Stimulated activated CD4-positive, alpha-beta T cell treated with anti-CD3 and anti-CD28 coated beads, Interleukin-4, amount 100 ng/mL, for 4 hours (primary cell): ENCODE data around the gene DELE1.
"Not testable (repeated sequence)": the region's sequence is repeated elsewhere in the genome, so short reads cannot be mapped to it uniquely, and the experiment has no call there.

Experiments
- DNase-seq, 2 experiments: peaks; one replicate each; pipeline ENCODE4 v3.0.0-alpha.2; 2020

The DELE1 gene

DNA sequence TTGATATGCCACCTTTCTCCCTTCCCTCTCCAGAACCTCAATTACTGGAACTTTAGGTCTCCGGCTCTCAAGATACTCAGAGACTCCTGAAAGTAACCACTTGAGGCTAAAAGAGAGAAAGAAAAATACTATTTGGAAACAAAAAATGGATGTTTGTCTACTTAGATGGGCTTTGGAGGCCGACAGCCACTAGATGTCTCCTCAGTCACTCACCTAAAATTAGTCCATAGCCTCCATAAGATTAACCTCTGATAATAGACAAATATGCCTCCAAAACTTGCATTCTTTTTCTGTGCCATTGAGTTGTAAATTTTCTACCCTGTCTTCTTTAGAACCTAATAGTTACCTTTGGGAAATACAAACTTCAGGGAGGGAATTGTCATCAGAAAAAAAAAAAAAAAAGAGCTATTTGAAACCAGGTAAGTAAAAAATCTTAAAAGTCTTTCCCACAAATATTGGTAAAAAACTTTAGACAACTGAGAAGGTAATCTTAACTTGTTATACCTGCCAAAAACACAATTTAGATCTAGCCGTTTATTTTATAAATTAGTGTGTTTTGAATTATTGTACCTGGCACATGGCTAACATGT lies 34.3 kb upstream of the DELE1 start:
- no peak for DNase-seq

DNA sequence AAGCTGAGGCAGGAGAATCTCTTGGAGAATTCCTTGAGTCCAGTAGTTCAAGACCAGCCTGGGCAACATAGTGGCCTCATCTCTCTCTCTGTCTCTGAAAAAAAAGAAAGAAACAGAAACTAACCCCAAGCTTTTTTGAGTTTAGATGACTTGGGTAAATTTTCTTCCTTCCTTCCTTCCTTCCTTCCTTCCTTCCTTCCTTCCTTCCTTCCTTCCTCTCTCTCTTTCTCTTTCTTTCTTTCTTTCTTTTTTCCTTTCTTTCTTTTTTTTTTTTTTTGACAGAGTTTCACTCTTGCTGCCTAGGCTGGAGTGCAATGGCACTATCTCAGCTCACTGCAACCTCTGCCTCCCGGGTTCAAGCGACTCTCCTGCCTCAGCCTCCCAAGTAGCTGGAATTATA lies 33.2 kb upstream of the DELE1 start:
- DNase-seq: not testable (repeated sequence)

DNA sequence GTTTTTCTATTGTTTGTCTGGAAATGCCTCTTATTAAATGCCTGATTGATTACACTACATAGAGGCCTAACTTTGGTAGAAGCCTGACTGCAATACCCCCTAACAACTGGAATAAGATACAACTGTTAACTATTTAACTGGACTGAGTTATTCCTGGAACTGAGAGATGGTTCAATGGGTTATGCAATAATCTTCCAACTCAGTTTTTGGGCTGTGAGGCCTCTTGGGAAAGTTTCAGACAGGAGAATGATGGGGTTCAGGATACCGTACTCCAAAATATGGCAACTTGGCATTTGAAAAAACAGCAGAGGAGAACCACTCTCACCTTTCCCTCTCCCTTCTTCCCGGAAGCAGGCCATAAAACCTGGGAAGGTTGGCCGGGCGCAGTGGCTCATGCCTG lies 26.2 kb upstream of the DELE1 start:
- DNase-seq: no peak

DNA sequence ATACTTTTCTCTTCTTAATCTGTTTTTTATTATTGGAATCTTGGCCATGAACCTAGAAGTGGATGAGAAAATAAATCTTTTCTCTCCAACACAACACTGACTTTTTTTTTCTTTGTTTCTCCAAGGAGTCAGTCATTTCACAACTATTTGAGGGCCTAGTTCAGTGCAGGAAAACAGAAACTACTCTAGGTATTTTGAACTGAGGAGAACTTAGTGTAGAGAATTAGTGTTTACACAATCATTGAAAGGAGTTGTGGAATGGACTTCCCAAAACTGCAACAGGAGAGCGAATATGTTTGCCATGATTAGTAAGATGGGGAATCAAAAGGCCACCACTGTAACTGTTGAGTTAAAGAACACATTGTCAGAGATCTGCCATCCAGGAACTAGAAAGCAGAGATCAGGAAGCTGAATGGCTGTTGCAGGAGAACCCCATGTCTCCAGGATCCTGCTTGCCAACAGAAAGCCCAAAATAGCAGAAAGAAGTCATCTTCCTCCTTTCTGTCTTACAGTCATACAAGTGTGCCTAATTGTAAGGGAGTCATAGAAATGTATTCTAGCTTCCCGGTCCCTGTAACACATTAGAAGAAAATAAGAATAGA lies 25.1 kb upstream of the DELE1 start:
- DNase-seq: no peak

DNA sequence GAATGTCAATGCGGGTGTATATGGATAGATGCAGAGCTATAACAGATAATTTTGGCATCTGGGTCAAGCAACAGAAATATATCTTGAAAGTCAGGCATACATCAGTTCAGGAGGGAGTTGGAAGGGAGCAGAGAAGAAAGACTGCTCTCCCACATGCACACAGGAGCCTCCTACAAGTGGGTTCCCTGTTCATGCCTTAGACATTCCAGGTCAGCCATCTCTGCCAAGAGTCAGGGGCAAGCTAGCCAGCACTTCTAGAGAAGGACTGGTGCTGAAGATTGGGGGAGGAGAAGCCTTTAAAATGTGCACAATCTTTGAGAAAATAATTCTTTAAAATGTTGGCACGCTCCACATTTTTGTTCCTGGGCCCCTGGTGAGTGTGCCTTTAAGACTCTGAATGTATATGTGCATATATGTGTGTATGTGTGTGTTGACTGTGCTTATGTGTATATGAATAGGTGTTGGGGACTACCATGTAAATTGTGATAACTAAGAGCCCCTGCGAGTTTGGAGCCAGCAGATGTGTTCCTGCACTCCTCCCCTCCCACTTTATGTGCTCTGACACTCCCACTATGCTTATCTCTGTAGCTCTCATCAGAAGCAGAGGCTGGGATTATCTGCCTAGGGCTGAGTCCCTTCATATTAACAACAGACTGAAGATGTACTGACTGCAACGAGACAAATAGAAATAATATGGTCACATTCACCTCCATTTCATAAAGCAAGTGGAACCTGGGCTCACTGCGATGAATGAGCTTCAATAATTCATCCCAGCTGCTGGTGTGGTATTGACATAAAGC lies 21.5 kb upstream of the DELE1 start:
- no peak for DNase-seq

DNA sequence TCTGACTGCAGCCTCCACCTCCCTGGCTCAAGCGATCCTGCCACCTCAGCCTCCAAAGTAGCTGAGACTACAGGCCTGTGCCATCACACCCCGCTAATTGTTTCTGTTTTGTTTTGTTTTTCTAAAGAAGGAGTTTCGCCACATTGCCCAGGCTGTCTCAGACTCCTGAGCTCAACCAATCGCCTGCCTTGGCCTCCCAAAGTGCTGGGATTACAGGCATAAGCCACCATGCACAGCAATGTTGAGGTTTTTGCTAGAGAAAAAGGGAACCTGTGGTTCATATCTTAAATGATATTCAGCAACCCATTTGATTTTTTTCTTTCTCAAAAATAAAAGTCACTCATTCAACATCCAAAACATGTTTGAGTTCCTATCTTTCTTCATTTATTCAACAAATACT lies 20.4 kb upstream of the DELE1 start:
- DNase-seq: no peak

DNA sequence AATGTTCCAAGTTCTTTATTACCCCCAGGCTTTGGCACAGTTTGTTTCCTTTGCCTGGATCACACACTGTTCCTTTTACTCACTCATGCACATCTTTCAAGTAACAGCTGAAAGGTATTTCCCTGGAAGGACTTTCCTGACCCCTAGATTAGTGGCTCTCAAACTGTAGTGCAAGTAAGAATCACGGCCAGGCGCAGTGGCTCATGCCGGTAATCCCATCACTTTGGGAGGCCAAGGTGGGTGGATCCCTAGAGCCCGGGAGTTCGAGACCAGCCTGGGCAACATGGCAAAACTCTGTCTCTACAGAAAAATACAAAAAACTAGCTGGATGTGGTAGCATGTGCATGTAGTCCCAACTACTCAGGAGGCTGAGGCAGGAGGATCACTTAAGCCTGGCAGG lies 19.1 kb upstream of the DELE1 start:
- no peak for DNase-seq

DNA sequence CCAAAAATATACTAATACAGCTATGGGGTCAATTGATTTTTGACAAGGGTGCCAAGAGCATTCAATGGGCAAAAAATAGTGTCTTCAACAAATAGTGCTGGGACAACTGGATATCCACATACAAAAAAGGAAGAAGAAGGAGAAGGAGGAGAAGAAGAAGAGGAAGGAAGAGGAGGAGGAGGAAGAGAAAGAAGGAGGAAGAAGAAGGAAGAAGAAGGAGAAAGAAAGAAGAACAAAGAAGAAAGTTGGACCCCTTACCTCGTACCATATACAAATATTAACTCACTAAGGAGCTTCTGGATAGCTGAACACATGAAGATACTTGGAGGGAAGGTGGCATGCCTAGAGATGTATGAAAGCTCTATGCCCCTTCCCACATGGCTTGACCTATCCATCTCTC lies 17.2 kb upstream of the DELE1 start:
- DNase-seq: no peak

DNA sequence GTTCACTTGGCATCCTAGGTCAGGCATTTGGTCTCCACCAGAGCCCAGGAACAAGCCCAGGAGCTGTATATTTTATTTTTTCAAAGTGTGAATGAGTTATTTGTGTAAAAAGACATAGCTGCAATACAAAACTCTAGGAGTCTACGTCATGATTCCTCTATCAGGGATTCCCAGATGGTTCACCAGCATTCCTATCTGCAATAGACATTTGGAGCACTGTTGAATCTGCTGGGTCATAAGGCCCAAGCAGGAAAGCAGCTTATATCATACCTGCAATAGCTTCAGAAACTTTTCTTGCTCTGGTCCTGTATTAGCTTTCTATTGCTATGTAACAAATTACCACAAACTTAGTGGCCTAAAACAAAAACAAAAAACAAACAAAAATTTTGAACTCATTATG lies 16.7 kb upstream of the DELE1 start:
- DNase-seq: no peak

DNA sequence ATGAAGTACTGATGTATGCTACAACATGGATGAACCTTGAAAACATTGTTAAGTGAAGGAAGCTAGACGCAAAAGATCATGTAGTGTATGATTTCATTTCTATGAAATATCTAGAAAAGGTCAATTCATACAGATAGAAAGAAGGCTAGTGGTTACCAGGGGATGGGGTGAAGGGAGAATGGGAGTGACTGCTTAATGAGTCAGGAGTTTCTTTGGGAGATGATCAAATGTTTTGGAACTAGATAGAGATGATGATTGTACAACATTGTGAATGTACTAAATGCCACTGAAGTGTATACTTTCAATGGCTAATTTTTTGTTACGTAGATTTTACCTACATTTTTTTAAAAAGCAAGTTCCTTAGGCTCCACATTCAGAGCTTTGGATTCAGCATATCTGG lies 14.9 kb upstream of the DELE1 start:
- DNase-seq: no peak

DNA sequence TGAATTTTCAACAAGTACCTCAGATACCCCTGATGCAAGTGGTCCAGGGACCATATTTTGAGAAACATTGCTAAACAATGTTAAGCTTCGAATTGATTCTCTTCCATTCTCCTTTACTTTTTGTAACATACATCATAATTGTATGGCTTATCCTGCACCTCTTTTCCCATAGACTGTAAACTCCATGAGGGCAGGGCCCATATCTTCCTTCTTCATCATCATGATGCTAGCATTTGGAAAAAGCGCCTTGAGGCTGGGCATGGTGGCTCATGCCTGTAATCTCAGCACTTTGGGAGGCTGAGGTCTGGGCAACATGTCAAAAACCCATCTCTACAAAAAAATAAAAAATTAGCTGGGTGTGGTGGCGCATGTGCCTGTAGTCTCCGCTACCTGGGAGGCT lies 14.5 kb upstream of the DELE1 start:
- no peak for DNase-seq

DNA sequence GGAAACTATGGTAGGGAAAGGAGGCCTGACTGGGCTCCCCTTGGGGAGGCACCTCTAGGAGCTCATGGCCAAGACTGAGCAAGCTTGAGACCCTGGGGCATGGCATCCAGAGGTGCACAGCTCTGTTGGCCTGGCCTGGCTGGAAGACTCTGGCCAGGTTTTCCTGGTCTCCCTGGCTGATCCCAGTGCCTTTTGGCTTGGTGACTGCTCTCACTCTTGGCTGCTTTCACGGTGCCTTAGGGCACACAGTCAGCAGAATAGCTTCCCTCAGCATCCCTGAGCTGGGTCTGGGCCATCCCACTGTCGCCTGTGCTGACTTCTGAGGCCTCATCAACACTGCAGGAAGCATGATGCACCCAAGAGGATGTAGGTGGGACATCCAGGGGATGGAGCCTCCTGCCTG lies 13.4 kb upstream of the DELE1 start:
- DNase-seq: no peak

DNA sequence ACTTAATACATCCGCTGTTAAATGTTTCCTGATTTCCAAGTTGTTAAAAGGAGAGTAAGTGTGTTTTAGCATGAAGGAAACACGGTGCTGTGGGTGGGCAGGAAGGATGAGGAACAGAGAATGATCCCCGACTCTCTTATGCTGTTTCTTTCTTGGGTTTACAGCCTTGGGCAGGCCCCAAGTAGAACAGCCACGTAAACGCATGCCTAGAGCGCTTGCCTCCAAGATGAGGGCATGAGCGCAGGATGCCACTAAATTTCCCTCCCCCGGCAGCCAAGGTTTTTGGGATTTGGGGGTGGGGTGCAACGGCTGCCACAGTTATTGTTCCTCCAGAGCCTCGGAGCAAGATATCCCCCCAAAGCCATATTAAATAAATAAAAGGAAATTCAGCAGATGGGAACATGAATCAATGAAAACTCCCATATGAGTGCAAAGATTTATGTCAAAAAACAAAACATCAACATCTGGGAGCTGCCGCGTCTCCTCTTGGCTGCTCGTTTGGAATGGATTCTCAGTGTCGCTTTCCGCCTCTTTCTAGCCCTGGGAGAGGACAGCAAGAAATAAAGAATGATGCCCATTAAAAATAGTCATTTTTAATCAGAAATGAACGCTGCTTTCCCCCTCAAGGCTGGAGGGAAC lies 10.0 kb upstream of the DELE1 start:
- DNase-seq: no peak

DNA sequence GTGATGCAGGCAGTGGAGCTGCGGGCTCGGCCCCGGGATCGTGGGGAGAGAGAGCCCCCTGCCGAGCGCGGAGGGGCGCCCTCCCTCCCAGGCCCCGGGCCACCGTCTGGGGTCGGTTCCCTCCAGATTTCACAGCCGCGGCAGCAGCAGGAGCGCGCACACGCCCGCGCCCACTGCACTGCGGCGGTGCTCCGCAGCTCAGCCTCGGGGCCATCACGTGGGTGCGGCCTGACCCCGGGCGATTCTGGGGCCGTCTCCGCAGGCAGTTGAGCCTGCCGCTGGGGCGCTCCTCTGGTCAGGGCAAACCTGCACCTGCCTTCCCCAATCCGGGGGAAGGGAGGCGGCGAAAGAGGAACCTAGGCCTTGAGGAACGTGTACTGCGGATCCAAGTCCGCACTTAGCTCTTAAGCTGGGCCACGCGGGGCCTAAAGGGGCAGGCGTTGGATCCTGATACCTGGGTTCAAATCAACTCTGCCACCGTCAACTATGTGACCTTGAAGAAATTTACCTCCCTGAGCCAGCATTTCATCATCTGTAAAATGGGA lies 9.4 kb upstream of the DELE1 start:
- peak in 1 of 2 experiments; percentile 15 for DNase-seq

DNA sequence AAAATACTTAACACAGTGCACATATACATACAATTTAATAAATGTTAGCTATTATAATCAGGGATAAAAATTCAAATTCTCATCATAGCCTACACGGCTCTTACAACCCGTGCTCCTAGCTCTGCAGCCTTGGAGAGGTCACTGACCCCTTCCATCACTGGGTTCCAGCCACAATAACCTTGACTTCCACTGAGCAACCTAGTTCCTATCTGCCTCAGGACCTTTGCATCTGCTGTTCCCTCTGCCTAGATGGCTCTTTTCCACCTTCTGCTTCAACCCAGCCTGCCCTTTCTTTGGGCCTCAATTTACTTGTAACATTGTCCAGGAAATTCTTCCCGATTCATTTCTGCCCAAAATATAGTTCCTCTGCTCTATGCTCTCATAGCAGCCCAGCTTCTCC lies 8.9 kb upstream of the DELE1 start:
- no peak for DNase-seq

DNA sequence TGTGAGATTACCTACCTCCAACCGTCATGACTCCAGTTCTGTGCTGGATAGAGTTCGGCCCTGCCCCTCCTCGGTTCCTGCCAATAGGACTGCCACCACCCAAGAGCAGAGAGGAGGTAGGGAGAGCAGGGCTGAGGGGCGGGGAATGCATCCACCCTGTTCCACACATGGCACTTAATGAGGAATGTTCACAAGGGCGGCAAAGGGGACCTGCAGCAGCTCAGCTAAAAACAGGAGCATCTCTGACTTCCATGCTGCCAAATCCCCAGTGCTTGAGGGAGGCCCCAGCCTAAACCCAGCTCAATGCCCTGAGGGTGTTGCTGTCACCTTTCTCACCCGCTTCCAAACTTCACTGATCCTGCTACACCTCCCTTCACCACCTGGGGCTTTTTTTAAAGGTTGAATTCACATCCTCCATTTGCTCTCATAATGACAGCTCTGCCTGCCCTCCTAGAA lies 7.8 kb upstream of the DELE1 start:
- DNase-seq: no peak

DNA sequence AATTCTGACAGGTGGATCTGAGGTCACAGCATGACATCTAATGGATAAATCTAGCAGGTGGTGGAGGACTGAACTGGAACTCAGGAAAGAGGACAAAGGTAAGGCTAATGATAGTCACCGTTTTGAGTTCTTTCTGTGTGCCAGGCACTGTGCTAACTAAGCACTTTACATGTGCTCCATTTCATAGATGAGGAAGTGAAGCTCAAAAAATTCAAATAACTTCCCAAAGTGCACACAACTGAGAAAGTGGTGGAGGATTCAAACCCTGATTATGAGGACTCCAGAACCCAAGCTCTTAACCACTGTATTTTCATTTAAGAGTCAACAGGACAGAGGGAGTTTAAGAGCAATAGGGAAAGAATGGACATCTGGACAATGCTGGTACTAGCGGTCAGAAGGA lies 7.1 kb upstream of the DELE1 start:
- no peak for DNase-seq

DNA sequence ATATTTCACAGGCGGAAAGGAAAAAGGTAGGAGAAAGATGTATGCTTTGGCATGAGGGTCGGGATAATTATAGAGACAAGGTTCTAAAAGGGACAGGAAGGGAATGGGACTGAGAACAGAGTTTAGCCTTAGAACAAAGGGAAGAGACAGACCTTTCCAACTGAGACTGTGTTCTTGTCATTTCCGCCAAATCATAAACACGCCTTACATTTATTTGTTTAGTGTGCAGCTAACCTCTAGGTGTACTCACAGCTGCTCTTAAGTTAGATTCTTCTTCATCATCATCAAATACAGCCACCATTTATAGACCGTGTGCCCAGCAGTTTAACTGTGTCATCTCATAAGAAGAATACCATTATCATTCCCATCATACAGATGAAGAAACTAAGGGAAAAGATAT lies 5.9 kb upstream of the DELE1 start:
- no peak for DNase-seq

DNA sequence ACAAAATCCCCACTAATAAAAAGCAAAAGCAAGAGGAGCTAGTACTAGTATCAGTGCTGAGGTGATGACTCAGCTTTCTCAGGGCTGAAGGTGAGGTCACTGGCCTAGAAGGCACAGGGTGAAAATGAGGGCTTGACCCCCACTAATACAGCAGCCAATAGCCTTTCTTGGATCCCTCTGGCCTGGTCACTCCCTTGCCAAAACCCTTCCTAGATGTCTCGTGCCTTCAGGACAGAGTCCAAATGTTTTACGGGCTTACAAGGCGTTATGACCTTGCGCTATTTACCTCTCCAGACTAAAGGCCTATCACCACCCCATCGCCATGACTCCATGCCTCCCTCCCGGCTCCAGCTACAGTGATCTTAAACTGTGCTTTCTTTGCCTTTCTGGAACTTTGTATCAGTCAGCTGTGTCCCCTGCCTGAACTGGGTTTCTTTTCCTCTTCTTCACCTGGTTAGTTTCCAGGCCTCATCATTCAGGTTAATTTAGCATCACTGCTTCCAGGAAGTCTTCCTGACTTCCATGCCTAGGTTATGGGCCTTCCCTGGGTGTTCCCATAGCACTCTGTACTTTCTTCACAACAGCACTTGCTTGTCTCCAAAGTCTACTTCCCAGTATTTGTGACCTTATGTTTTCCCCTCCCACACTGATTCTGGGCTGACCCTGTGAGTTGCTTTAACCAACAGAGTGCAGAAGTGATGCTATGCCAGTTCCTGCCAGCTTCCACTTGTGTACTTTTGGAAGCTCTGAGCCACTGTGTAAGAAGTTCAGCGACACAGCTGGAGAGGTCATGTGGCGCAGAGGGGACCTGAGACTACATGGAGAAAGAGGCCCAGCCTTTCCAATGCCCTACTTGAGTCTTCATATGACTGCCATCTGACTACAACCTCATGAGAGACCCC lies 4.2 kb upstream of the DELE1 start:
- no peak for DNase-seq

DNA sequence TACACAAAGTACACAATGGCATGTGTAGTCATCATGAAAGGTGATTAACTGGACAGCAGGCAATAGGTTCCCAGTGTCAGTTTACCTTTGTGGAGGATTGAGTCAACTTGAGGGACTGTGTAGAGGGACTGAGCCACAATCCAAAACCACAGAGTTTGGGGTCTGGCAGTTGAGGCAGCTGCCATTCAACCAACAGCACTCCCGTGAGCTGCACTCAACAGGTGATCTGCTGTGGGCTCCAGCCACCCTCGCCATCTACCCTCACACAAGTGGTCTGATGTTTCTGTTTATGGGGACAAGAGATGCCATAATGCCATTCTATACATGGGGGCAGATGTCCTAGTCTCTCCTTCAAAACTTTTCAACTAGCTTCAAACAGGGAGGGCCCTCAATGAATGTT lies 2.9 kb upstream of the DELE1 start:
- no peak for DNase-seq

DNA sequence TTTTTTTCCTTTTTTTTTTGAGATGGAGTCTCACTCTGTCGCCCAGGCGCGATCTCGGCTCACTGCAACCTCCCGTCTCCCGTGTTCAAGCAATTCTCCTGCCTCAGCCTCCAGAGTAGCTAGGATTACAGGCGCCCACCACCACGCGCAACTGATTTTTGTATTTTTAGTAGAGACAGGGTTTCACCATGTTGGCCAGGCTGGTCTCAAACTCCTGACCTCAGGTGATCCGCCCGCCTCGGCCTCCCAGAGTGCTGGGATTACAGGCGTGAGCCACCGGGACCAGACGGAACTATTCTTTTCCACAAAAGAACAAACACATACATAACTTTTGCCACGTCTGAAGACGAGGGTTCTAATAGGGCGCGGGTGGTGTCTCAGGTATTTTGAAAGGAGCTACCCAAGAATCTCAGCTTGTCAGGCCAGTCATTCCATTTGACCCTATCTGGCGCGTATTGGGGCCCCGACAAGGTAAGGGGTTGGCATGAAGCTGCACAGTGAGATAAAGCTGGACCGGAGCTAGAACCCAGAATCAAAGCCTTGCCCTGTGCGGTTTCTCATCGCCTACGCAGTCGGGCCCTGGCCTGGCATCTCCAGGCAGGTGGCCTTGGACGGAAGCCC lies 734 bp upstream of the DELE1 start:
- DNase-seq: not testable (repeated sequence)

DNA sequence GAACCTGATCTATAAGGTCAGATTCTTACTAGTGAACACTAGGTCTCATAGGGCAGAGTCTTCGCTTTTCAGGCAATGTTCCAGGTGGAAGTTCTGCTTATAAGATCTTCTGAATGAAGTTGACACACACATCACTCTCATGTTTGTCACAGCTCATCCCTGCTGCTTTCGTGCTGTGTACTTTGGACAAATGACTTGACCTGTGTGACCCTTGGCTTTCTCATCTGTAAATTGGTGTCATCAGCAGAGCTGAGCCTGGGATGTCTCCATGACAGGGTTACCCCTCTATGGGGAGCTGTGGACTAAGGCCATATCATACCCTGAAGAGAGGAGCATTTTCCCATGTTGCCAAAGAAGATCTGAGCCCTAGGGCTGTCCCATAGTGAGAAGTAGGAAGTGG lies 2.8 kb downstream of the DELE1 start:
- DNase-seq: no peak
